Parietal lobe (tissue), 1 donor: ENCODE data around the gene SPG21. TPM values are rescaled to one million over a fixed set of nuclear protein-coding genes. Genes with fewer than 3 reads are reported as not detected.

Experiments
- total RNA-seq: library from RNA; depleted of rRNA; stranded (reverse); fragments of >200 nt; gene quantifications from one replicate; pipeline ENCODE4 v1.2.3, GENCODE V29; 2014

Gene SPG21, protein sequence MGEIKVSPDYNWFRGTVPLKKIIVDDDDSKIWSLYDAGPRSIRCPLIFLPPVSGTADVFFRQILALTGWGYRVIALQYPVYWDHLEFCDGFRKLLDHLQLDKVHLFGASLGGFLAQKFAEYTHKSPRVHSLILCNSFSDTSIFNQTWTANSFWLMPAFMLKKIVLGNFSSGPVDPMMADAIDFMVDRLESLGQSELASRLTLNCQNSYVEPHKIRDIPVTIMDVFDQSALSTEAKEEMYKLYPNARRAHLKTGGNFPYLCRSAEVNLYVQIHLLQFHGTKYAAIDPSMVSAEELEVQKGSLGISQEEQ
- total RNA-seq: 52.9 TPM

DNA sequence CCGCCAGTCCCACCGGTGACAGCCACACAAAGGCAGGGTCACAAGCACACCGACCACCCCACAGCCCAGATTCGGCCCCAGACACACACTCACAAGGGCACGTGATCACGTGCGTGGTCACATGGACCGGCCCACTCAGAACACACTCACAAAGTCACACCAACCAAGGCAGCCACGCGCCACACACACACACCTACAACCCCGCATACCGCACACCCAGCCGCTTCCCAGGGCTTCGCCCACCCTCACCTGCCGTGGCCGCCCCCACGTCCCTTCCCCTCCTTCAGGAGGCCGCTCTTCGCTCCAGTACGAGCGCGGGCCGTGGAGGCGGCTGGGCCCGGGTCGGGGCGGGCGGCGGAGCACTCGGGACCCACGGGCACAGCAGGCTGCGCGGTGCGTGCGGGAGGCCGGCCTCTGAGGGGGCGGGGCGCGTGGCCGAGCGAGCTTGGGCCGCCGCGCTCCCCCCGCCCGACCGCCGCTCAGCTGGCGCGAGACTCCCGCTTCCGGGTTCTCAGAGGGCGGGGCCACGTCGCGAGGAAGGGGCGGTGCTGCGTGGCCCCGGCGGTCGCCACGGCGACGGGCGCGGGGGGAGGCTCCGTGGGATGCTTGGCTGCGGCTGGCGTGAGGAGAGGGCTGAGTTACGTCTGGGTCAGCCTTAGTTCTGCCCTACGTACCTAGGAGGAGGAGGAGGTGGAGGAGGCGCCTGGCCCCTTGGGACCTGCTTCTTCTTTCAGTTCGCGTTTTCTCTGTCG lies at the start of gene SPG21:
Gene SPG21, minus strand, starts transcription at position 499 of the 752 bp plus-strand sequence. CDS start 6,345 bp downstream, outside the sequence.

DNA sequence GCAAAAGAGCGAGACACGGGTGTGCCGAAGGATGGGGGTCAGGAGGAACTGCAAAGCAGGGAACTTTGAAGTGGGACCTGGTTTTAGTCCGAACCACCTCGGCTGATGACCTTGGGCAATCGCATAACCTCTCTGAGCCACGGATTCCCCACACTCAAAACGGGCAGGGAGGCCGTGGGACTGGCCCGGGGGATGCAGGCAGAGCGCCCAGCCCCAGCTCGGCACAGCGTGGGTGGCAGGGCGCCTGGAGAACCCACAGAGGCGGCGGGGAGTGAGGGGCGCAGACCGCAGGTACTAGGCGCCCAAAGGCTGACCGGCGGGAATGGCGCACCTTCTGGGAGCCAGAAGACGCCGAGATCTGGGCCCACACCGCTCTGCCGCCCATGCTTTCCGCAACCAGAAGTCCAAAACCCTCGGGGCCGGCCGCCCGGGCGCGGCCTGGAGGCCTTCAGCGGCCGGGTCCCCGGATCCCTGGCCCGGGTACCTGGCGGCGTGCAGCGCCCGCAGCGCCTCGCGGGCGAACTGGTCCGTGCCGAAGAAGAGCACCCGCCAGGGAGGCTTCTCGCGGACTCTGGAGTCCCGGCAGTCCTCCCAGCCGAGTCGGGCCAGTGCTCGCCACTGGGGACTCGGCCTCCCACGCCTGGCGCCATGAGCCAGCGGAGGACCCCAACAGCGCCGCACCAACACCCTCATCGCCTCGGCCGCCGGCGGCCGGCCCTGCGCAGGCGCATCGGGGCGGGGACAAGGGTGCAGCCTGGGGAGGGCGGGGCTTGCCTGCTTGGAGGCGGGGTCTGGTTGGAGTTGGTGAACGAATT lies 39.4 kb upstream of the SPG21 start, which contains the start of gene MTFMT:
Gene MTFMT, minus strand, starts transcription at position 719 of the 815 bp plus-strand sequence. Its CDS starts 26 bp downstream, at position 693.

Other genes with a start within 250 kb of the SPG21 start
- not detected for gene RBPMS2, start 214.3 kb downstream of the SPG21 start, total RNA-seq
- 3.8 TPM for gene PIF1, start 164.3 kb downstream of the SPG21 start, total RNA-seq
- 6.3 TPM for gene PLEKHO2, start 148.0 kb downstream of the SPG21 start, total RNA-seq
- 27.2 TPM for gene ANKDD1A, start 78.0 kb downstream of the SPG21 start, total RNA-seq
- 18.5 TPM for gene MTFMT, start 39.7 kb upstream of the SPG21 start, total RNA-seq
- gene SLC51B, start 55.5 kb upstream of the SPG21 start, total RNA-seq: not detected
- 2.8 TPM for gene RASL12, start 78.1 kb upstream of the SPG21 start, total RNA-seq
- not detected for gene KBTBD13, start 86.8 kb upstream of the SPG21 start, total RNA-seq
- gene UBAP1L, start 125.3 kb upstream of the SPG21 start, total RNA-seq: 12.5 TPM
- gene PDCD7, start 143.9 kb upstream of the SPG21 start, total RNA-seq: 23.5 TPM
- 66.7 TPM for gene CLPX, start 195.4 kb upstream of the SPG21 start, total RNA-seq
- gene CILP, start 221.6 kb upstream of the SPG21 start, total RNA-seq: 0.63 TPM